Measurements from ENCODE around the gene IFT80.
A peak's percentile ranks its signal among the peaks of the same experiment; 100 is the strongest.

IFT80 gene

GRCh38 chr3:160398820-160399124 lies 253 bp downstream of the IFT80 start:
- H3K9ac ChIP-seq (ENCODE audit: low read depth, low read length) = peak overlapping the region; percentile 95
- H3K4me3 ChIP-seq (ENCODE audit: low read length) = peak overlapping the region; percentile 95
- peaks cover 27% of the 10 kb centered on the region for H3K4me1 ChIP-seq (ENCODE audit: control insufficient read depth, insufficient read depth, low read length)

GRCh38 chr3:160395297-160395696 lies 3.7 kb downstream of the IFT80 start:
- Histone ChIP-seq H3K4me1 (ENCODE audit: control insufficient read depth, insufficient read depth, low read length) (peaks cover 14% of the 10 kb centered on the region), H3K9ac (ENCODE audit: low read depth, low read length) (no peak overlapping the region), H3K4me3 (ENCODE audit: low read length) (no peak overlapping the region), H3K9me3 (replicated peaks; ENCODE audit: low read length) (no peaks in the 10 kb centered on the region), H3K4me2 (ENCODE audit: low read length) (no peak overlapping the region), H3K27me3 (ENCODE audit: control insufficient read depth, insufficient read depth, low read length) (no peaks in the 10 kb centered on the region), H3K36me3 (ENCODE audit: insufficient read depth, low read length) (no peaks in the 10 kb centered on the region)

More at GRCh38 chr3:160398820-160399124, 253 bp downstream of the IFT80 start:
- no peaks in the 10 kb centered on the region for H3K9me3 ChIP-seq (replicated peaks; ENCODE audit: low read length)
- no peaks in the 10 kb centered on the region for H3K27me3 ChIP-seq (ENCODE audit: control insufficient read depth, insufficient read depth, low read length)
- H3K4me2 ChIP-seq (ENCODE audit: low read length) = peak overlapping the region; percentile 79
- no peaks in the 10 kb centered on the region for H3K36me3 ChIP-seq (ENCODE audit: insufficient read depth, low read length)

- H3K9ac ChIP-seq (ENCODE audit: low read depth, low read length) = no peak overlapping the region
- no peaks in the 10 kb centered on the region for H3K36me3 ChIP-seq (ENCODE audit: insufficient read depth, low read length)
- peaks cover 14% of the 10 kb centered on the region for H3K4me1 ChIP-seq (ENCODE audit: control insufficient read depth, insufficient read depth, low read length)
- no peaks in the 10 kb centered on the region for H3K27me3 ChIP-seq (ENCODE audit: control insufficient read depth, insufficient read depth, low read length)
- H3K4me2 ChIP-seq (ENCODE audit: low read length) = no peak overlapping the region
- no peaks in the 10 kb centered on the region for H3K9me3 ChIP-seq (replicated peaks; ENCODE audit: low read length)
- no peak overlapping the region for H3K4me3 ChIP-seq (ENCODE audit: low read length)
These were observed 5.0 kb downstream of the IFT80 start for GRCh38 chr3:160394009-160394392.

- H3K36me3 ChIP-seq (ENCODE audit: insufficient read depth, low read length) = no peaks in the 10 kb centered on the region
- no peak overlapping the region for H3K9ac ChIP-seq (ENCODE audit: low read depth, low read length)
- H3K4me3 ChIP-seq (ENCODE audit: low read length) = no peak overlapping the region
- no peak overlapping the region for H3K4me2 ChIP-seq (ENCODE audit: low read length)
- no peaks in the 10 kb centered on the region for H3K9me3 ChIP-seq (replicated peaks; ENCODE audit: low read length)
- no peaks in the 10 kb centered on the region for H3K27me3 ChIP-seq (ENCODE audit: control insufficient read depth, insufficient read depth, low read length)
- peaks cover 14% of the 10 kb centered on the region for H3K4me1 ChIP-seq (ENCODE audit: control insufficient read depth, insufficient read depth, low read length)
These were observed 5.5 kb downstream of the IFT80 start for GRCh38 chr3:160393346-160394008.

- Histone ChIP-seq H3K4me3 (ENCODE audit: low read length) (no peak overlapping the region), H3K4me2 (ENCODE audit: low read length) (no peak overlapping the region), H3K36me3 (ENCODE audit: insufficient read depth, low read length) (no peaks in the 10 kb centered on the region), H3K9ac (ENCODE audit: low read depth, low read length) (no peak overlapping the region), H3K4me1 (ENCODE audit: control insufficient read depth, insufficient read depth, low read length) (peaks cover 8% of the 10 kb centered on the region), H3K27me3 (ENCODE audit: control insufficient read depth, insufficient read depth, low read length) (no peaks in the 10 kb centered on the region), H3K9me3 (replicated peaks; ENCODE audit: low read length) (no peaks in the 10 kb centered on the region)
These were observed 6.2 kb downstream of the IFT80 start for GRCh38 chr3:160392798-160393197.

- Histone ChIP-seq H3K4me2 (ENCODE audit: low read length) (no peak overlapping the region), H3K27me3 (ENCODE audit: control insufficient read depth, insufficient read depth, low read length) (no peaks in the 10 kb centered on the region), H3K9ac (ENCODE audit: low read depth, low read length) (no peak overlapping the region), H3K4me1 (ENCODE audit: control insufficient read depth, insufficient read depth, low read length) (peaks cover 7% of the 10 kb centered on the region), H3K36me3 (ENCODE audit: insufficient read depth, low read length) (no peaks in the 10 kb centered on the region), H3K9me3 (replicated peaks; ENCODE audit: low read length) (no peaks in the 10 kb centered on the region), H3K4me3 (ENCODE audit: low read length) (no peak overlapping the region)
These were observed 8.4 kb downstream of the IFT80 start for GRCh38 chr3:160390565-160391138.

GRCh38 chr3:160384639-160385318 lies 14.2 kb downstream of the IFT80 start:
- Histone ChIP-seq H3K9ac (ENCODE audit: low read depth, low read length) (no peak overlapping the region), H3K4me2 (ENCODE audit: low read length) (no peak overlapping the region), H3K36me3 (ENCODE audit: insufficient read depth, low read length) (no peaks in the 10 kb centered on the region), H3K27me3 (ENCODE audit: control insufficient read depth, insufficient read depth, low read length) (no peaks in the 10 kb centered on the region), H3K4me1 (ENCODE audit: control insufficient read depth, insufficient read depth, low read length) (peaks cover 9% of the 10 kb centered on the region), H3K9me3 (replicated peaks; ENCODE audit: low read length) (no peaks in the 10 kb centered on the region), H3K4me3 (ENCODE audit: low read length) (no peak overlapping the region)

GRCh38 chr3:160381470-160381869 lies 17.6 kb downstream of the IFT80 start:
- Histone ChIP-seq H3K36me3 (ENCODE audit: insufficient read depth, low read length) (no peaks in the 10 kb centered on the region), H3K4me1 (ENCODE audit: control insufficient read depth, insufficient read depth, low read length) (peaks cover 33% of the 10 kb centered on the region), H3K27me3 (ENCODE audit: control insufficient read depth, insufficient read depth, low read length) (no peaks in the 10 kb centered on the region), H3K9me3 (replicated peaks; ENCODE audit: low read length) (no peaks in the 10 kb centered on the region), H3K9ac (ENCODE audit: low read depth, low read length) (no peak overlapping the region), H3K4me2 (ENCODE audit: low read length) (no peak overlapping the region), H3K4me3 (ENCODE audit: low read length) (no peak overlapping the region)

- H3K4me1 ChIP-seq (ENCODE audit: control insufficient read depth, insufficient read depth, low read length) = peaks cover 36% of the 10 kb centered on the region
- no peak overlapping the region for H3K9ac ChIP-seq (ENCODE audit: low read depth, low read length)
- H3K27me3 ChIP-seq (ENCODE audit: control insufficient read depth, insufficient read depth, low read length) = no peaks in the 10 kb centered on the region
- H3K36me3 ChIP-seq (ENCODE audit: insufficient read depth, low read length) = peaks cover 3% of the 10 kb centered on the region
- H3K4me3 ChIP-seq (ENCODE audit: low read length) = no peak overlapping the region
- no peak overlapping the region for H3K4me2 ChIP-seq (ENCODE audit: low read length)
- no peaks in the 10 kb centered on the region for H3K9me3 ChIP-seq (replicated peaks; ENCODE audit: low read length)
These were observed 19.3 kb downstream of the IFT80 start for GRCh38 chr3:160379628-160380214.

GRCh38 chr3:160378331-160379109 lies 20.5 kb downstream of the IFT80 start:
- Histone ChIP-seq H3K4me1 (ENCODE audit: control insufficient read depth, insufficient read depth, low read length) (peaks cover 45% of the 10 kb centered on the region), H3K36me3 (ENCODE audit: insufficient read depth, low read length) (peaks cover 5% of the 10 kb centered on the region), H3K4me3 (ENCODE audit: low read length) (no peak overlapping the region), H3K9ac (ENCODE audit: low read depth, low read length) (no peak overlapping the region), H3K27me3 (ENCODE audit: control insufficient read depth, insufficient read depth, low read length) (no peaks in the 10 kb centered on the region), H3K9me3 (replicated peaks; ENCODE audit: low read length) (no peaks in the 10 kb centered on the region), H3K4me2 (ENCODE audit: low read length) (peak overlapping the region; percentile 55)

- Histone ChIP-seq H3K9me3 (replicated peaks; ENCODE audit: low read length) (no peaks in the 10 kb centered on the region), H3K4me2 (ENCODE audit: low read length) (peak overlapping the region; percentile 2), H3K36me3 (ENCODE audit: insufficient read depth, low read length) (peaks cover 5% of the 10 kb centered on the region), H3K4me1 (ENCODE audit: control insufficient read depth, insufficient read depth, low read length) (peaks cover 56% of the 10 kb centered on the region), H3K4me3 (ENCODE audit: low read length) (no peak overlapping the region), H3K27me3 (ENCODE audit: control insufficient read depth, insufficient read depth, low read length) (no peaks in the 10 kb centered on the region), H3K9ac (ENCODE audit: low read depth, low read length) (no peak overlapping the region)
These were observed 22.3 kb downstream of the IFT80 start for GRCh38 chr3:160376681-160377080.

Data from skeletal muscle satellite cell (primary cell).